GM12865 (cell line): ENCODE measurements around the gene TOMT.

Experiments used
- DNase-seq: peaks from one replicate; pipeline ENCODE4 v3.0.0; 2010; ENCODE audit warnings: low read depth
- H3K4me3 ChIP-seq: 2 replicates; pipeline ENCODE4 v1.5.1; 2011; ENCODE audit warnings: mild to moderate bottlenecking, low read depth, low read length, control low read depth
- TF ChIP-seq, protein P1 (sequence below): IDR thresholded peaks from 2 replicates; pipeline ENCODE4 v1.5.1; 2011; ENCODE audit warnings: low read length, control low read depth, low read depth, inconsistent platforms; ENCODE audit not compliant: insufficient read depth; ENCODE audit errors: missing control alignments

TOMT gene

GRCh38 chr11:72100462-72100861 is 5.3 kb upstream of the TOMT start:
- TF ChIP-seq, protein P1, sequence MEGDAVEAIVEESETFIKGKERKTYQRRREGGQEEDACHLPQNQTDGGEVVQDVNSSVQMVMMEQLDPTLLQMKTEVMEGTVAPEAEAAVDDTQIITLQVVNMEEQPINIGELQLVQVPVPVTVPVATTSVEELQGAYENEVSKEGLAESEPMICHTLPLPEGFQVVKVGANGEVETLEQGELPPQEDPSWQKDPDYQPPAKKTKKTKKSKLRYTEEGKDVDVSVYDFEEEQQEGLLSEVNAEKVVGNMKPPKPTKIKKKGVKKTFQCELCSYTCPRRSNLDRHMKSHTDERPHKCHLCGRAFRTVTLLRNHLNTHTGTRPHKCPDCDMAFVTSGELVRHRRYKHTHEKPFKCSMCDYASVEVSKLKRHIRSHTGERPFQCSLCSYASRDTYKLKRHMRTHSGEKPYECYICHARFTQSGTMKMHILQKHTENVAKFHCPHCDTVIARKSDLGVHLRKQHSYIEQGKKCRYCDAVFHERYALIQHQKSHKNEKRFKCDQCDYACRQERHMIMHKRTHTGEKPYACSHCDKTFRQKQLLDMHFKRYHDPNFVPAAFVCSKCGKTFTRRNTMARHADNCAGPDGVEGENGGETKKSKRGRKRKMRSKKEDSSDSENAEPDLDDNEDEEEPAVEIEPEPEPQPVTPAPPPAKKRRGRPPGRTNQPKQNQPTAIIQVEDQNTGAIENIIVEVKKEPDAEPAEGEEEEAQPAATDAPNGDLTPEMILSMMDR, result no peak
- no peak overlapping the region for H3K4me3 ChIP-seq
- no peak for DNase-seq

DNA sequence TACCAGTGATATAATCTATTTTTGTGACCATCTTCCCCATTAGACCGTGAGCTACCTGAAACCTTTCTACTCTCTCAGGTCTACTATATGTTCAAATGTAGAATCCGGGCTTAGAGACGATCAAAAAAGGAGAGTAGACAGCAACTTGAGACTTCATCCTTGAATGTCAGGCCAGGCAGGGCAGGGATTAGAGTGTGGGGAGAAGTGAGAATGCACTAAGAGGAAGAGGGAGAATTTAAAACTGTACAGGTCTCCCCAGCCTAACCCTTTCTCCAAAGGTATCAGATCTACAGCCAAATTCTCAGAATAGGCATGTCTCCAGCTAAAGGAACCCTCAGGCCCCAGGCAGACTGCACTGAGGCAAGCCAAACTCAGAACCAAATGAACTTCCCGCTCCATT is 3.6 kb upstream of the TOMT start:
- H3K4me3 ChIP-seq, result peak overlapping the region; percentile 97
- DNase-seq, result no peak
- TF ChIP-seq, protein P1, result no peak

- no peak for DNase-seq
- TF ChIP-seq, protein P1, result no peak
- peak overlapping the region; percentile 97 for H3K4me3 ChIP-seq
Observed at GRCh38 chr11:72102631-72102945, 3.1 kb upstream of the TOMT start.

- peak within 1 kb of the TSS; percentile 97 for H3K4me3 ChIP-seq
- peak; percentile 99 for DNase-seq
- TF ChIP-seq, protein P1, result peak; percentile 27
Observed at GRCh38 chr11:72102946-72103753, 2.6 kb upstream of the TOMT start, which contains the start of gene LAMTOR1. LAMTOR1 (minus strand) TSS chr11:72103297; CDS start chr11:72103224, 73 bp downstream.

DNA sequence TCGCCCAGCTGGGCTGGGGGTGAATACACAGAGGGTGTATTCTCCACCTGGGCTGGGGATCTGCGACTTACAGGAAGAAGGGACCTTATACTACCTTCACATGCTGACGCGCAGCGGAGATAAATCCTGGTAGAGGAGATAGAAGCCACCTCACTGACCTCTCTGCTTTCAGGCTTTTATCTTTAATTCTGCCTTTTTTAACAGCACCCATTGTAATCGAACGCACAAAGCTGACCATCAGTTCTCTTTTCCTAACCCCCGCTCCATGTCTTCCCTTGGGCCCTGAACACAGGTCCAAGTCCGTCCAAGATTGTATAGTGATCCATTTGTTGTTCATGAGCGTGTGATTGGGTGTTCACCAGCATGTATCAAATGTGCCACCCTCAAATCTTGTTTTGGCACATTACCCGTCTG is 2.0 kb upstream of the TOMT start:
- no peak for DNase-seq
- H3K4me3 ChIP-seq, result peak overlapping the region; percentile 58
- TF ChIP-seq, protein P1, result no peak

DNA sequence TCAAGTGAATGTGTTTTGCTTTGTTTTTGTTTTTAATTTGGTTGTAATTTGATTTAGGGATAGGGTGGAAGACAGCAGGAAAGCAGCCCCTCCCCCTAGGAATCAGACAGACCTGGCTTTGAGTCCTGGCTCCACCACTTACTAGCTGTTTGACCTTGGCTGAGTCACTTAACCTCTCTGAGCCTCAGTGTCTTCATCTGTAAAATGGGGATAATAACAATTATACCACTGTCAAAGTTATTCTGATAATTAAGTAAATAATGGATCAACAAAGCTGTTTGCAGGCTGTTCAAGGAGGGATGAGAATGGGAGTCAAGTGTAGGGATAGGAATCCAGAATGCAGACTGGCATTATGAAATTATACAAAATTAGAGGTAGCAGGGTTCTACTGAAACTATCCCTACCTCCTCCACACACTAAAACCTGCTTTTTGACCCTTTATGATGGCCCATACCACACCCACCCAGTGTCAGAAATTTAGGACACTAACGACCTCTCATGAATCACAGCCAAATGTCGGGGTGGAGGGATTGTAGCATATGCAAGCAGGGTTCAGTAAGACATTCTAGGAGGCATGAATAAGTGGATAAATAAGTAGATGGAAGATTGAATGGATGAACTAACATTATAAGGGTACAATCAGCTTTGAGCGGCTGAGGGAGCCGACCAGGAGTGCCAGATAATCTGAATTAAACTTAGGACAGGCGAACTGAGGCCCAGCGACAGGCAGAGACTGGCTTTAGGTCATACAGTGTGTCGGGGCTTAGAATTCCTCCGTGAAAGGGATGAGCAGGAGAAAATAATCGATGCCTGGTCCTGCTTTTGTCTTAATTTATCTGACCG is 5.8 kb downstream of the TOMT start:
- no peak for DNase-seq
- H3K4me3 ChIP-seq, result peak overlapping the region; percentile 73
- TF ChIP-seq, protein P1, result no peak
